HCT116 (cell line): ENCODE results near the gene KIF25.

ENCODE experiments used
- CTCF ChIP-seq, 3 experiments: fragments of 200-600 bp in 1 of 3; sonication (generic) in 1 of 3; IDR thresholded peaks in 2 of 3; conservative IDR thresholded peaks in 1 of 3; 2 replicates each; pipeline ENCODE4 v1.5.1; 2012 to 2017; ENCODE audit warnings: low read depth in 2 of 3, low read length in 2 of 3, antibody characterized with exemption in 1 of 3, borderline replicate concordance in 1 of 3, control low read depth in 1 of 3, mild to moderate bottlenecking in 1 of 3, mixed read lengths in 1 of 3, mixed run types in 1 of 3, moderate library complexity in 1 of 3; ENCODE audit not compliant: insufficient read depth in 1 of 3
- EZH2 ChIP-seq: fragments of 200-600 bp; sonication (generic); IDR thresholded peaks from 2 replicates; pipeline ENCODE4 v1.6.1; 2017; ENCODE audit warnings: antibody characterized with exemption, mixed run types
- SIN3A ChIP-seq: IDR thresholded peaks from 2 replicates; pipeline ENCODE4 v1.6.1; 2012; ENCODE audit warnings: low read depth

GRCh38 chr6:167984144-167984719 is 13.2 kb upstream of the KIF25 start:
- no peak for TF ChIP-seq EZH2
- no peak for TF ChIP-seq CTCF (IDR thresholded peaks at IDR 0.05 in 2 of 3, conservative IDR thresholded peaks at IDR 0.05 in 1 of 3; ENCODE audit: borderline replicate concordance in 1 of 3, insufficient read depth in 1 of 3, low read depth in 2 of 3, low read length in 2 of 3)
- TF ChIP-seq SIN3A = no peak
